Prostate gland (tissue), 2 donors: ENCODE data around the gene PGPEP1.

Experiments used
- CTCF ChIP-seq, 4 experiments: fragments of 200-600 bp in 2 of 4; fragments of 450-650 bp in 2 of 4; sonication (generic) in 2 of 4; IDR thresholded peaks; 1 replicate in 3 of 4; 2 replicates in 1 of 4; pipeline ENCODE4 v1.5.1; 2016 to 2019; ENCODE audit warnings: antibody characterized with exemption in 4 of 4, mild to moderate bottlenecking in 2 of 4, moderate library complexity in 2 of 4
- POLR2A ChIP-seq: fragments of 450-650 bp; IDR thresholded peaks from one replicate; pipeline ENCODE4 v1.6.1; 2016; ENCODE audit warnings: antibody characterized with exemption, mild to moderate bottlenecking

GRCh38 chr19:18306888-18307260 lies 33.5 kb upstream of the PGPEP1 start:
- TF ChIP-seq CTCF (IDR thresholded peaks at IDR 0.05): no peak
- TF ChIP-seq POLR2A: no peak
